Astrocyte (in vitro differentiated cells and primary cell): Measurements from ENCODE around the gene MOB3C. TPM values are rescaled to one million over a fixed set of nuclear protein-coding genes. Genes with fewer than 3 reads are reported as not detected.

Source experiments
- DNase-seq: peaks from one replicate; pipeline ENCODE4 v3.0.0-alpha.2; 2010; ENCODE audit warnings: low read depth
- FAIRE-seq: peaks from 2 replicates; lab custom pipeline; 2011; peaks lifted over from hg19 to GRCh38; lab: Jason Lieb, UNC
- H2AFZ ChIP-seq: 2 replicates; pipeline ENCODE4 v1.6.0; 2012; ENCODE audit warnings: low read depth, low read length, inconsistent platforms
- H3K27ac ChIP-seq: 2 replicates; pipeline ENCODE4 v1.5.1; 2011; ENCODE audit warnings: low read depth, low read length, inconsistent platforms
- H3K27me3 ChIP-seq: 2 replicates; pipeline ENCODE4 v1.6.0; 2011; ENCODE audit warnings: low read length, inconsistent platforms; ENCODE audit not compliant: insufficient read depth
- H3K36me3 ChIP-seq: 2 replicates; pipeline ENCODE4 v1.5.1; 2011; ENCODE audit warnings: low read length, inconsistent platforms; ENCODE audit not compliant: insufficient read depth
- H3K4me1 ChIP-seq: 2 replicates; pipeline ENCODE4 v1.5.1; 2011; ENCODE audit warnings: low read length, inconsistent platforms; ENCODE audit not compliant: insufficient read depth
- H3K4me2 ChIP-seq: 2 replicates; pipeline ENCODE4 v1.6.0; 2012; ENCODE audit warnings: low read length, inconsistent platforms
- H3K4me3 ChIP-seq: 2 replicates; pipeline ENCODE4 v1.5.1; 2011; ENCODE audit warnings: low read depth, mild to moderate bottlenecking, low read length, inconsistent platforms; ENCODE audit not compliant: insufficient read depth
- H3K79me2 ChIP-seq: 2 replicates; pipeline ENCODE4 v1.6.0; 2012; ENCODE audit warnings: mild to moderate bottlenecking, low read length, inconsistent platforms; ENCODE audit not compliant: insufficient read depth
- H3K9ac ChIP-seq: 2 replicates; pipeline ENCODE4 v1.6.0; 2012; ENCODE audit warnings: mild to moderate bottlenecking, low read length, inconsistent platforms
- H3K9me3 ChIP-seq: 2 replicates; pipeline ENCODE4 v1.5.1; 2012; ENCODE audit warnings: low read depth, mild to moderate bottlenecking, low read length, inconsistent platforms; ENCODE audit not compliant: insufficient read depth
- H4K20me1 ChIP-seq: 2 replicates; pipeline ENCODE4 v1.6.0; 2012; ENCODE audit warnings: low read length, inconsistent platforms; ENCODE audit not compliant: insufficient read depth
- H3K27ac Mint-ChIP-seq: one replicate; pipeline ENCODE4 v1.8.0; 2021; ENCODE audit warnings: mild to moderate bottlenecking, mixed read lengths; ENCODE audit not compliant: unreplicated experiment
- H3K27me3 Mint-ChIP-seq: one replicate; pipeline ENCODE4 v1.8.0; 2021; ENCODE audit warnings: low read depth, mixed read lengths; ENCODE audit not compliant: unreplicated experiment
- H3K36me3 Mint-ChIP-seq: one replicate; pipeline ENCODE4 v1.8.0; 2021; ENCODE audit warnings: low read depth, mixed read lengths; ENCODE audit not compliant: unreplicated experiment
- H3K4me1 Mint-ChIP-seq: one replicate; pipeline ENCODE4 v1.8.0; 2021; ENCODE audit warnings: low read depth, mixed read lengths; ENCODE audit not compliant: unreplicated experiment
- H3K4me3 Mint-ChIP-seq: one replicate; pipeline ENCODE4 v1.8.0; 2021; ENCODE audit warnings: mild to moderate bottlenecking, moderate library complexity, mixed read lengths; ENCODE audit not compliant: unreplicated experiment
- H3K9me3 Mint-ChIP-seq: one replicate; pipeline ENCODE4 v1.8.0; 2021; ENCODE audit warnings: mild to moderate bottlenecking, mixed read lengths; ENCODE audit not compliant: unreplicated experiment
- EZH2 ChIP-seq: IDR thresholded peaks from 2 replicates; pipeline ENCODE4 v1.6.1; 2012; ENCODE audit warnings: mild to moderate bottlenecking, low read length, inconsistent platforms; ENCODE audit not compliant: insufficient read depth
- total RNA-seq: library from RNA; stranded (reverse); gene quantifications from 2 replicates; pipeline ENCODE4 v1.2.1, GENCODE V29; 2021
- TF ChIP-seq, protein P1 (sequence below): IDR thresholded peaks from 2 replicates; pipeline ENCODE4 v1.5.1; 2011; ENCODE audit warnings: low read depth, mild to moderate bottlenecking, inconsistent platforms, low read length, moderate library complexity; ENCODE audit not compliant: insufficient read depth

Gene MOB3C
- total RNA-seq, 1 donor from 2014 or later, result 4.8 TPM

DNA sequence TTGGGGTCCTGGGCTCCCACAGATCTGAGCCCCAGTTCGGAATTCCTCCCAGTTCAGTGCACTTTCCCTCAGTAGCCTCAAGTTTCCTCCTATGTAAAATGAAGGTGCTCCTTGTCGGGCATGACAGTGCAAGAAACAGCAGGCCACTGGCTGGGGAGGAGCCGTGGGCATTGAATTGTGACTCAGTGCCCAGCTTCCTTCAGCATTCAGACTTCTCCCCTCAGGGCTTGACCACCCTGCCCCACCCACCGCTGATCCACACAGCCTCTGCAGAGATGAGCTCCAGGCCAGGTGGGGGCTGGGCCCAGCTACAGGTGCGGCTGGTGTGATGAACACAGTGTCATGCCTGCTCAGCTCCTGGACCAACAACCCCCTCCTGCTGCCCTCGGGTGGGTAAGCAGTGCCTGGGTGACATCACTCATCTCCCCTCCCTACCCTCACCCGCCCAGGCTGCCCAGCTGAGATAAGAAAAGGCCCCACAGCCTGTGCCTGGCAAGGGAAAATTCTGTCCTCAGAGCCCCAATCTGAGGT, 4.9 kb downstream of the MOB3C start:
- Histone ChIP-seq H3K27ac (no peak overlapping the region), H3K9me3 (no peaks in the 10 kb centered on the region), H3K27me3 (no peaks in the 10 kb centered on the region), H3K9ac (peak overlapping the region; percentile 6), H3K4me1 (peaks cover 13% of the 10 kb centered on the region), H4K20me1 (peaks cover 19% of the 10 kb centered on the region), H3K4me2 (peak overlapping the region; percentile 32), H2AFZ (no peak overlapping the region), H3K36me3 (no peaks in the 10 kb centered on the region), H3K79me2 (peaks cover 7% of the 10 kb centered on the region), H3K4me3 (no peak overlapping the region)
- Mint-ChIP-seq H3K27me3 (no peaks in the 10 kb centered on the region), H3K9me3 (no peaks in the 10 kb centered on the region), H3K36me3 (peaks cover 25% of the 10 kb centered on the region), H3K4me1 (peaks cover 19% of the 10 kb centered on the region), H3K4me3 (no peak overlapping the region), H3K27ac (no peak overlapping the region)
- no peak for TF ChIP-seq EZH2
- FAIRE-seq, result no peak
- no peak for DNase-seq

DNA sequence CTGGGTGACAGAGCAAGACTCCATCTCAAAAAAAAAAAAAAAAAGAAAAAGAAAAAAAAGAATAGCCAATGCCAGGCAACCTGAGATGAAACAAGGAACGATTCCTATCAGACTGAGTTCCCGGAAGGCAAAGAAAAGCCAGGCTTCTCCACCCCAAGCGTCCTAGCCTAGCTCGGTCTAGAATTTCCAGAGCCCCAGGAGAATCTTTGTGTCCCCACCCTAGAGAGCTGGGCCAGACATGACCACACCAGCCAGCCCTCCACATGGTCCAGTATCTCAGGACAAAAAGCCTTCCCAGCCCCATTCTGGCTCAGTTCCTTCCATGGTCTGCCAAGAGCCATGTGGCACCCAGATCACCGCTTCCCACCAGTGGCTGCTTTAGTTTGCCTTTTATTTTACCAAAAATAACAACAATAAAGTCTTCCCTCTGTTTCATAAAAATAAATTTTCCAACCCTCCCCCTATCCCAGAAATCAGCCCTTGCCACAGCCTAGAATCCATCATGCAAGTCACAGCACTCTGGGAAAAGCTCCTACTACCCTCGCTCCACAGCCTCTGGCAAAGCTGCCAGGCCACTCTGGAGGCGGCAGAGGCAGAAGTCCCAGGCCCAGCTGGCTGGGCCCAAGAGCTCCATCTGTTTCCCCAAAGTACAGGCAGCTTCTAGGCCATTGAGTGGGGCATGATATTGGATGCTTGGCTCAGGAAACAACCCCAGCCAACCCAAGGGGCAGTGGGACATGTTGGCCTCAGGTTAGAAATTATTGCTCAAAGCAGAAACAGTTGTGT, 9.1 kb downstream of the MOB3C start:
- H3K36me3 ChIP-seq, result no peaks in the 10 kb centered on the region
- H3K27ac ChIP-seq, result no peak overlapping the region
- H3K4me3 ChIP-seq, result no peak overlapping the region
- no peaks in the 10 kb centered on the region for H3K9me3 ChIP-seq
- H3K9me3 Mint-ChIP-seq, result no peaks in the 10 kb centered on the region
- H3K27ac Mint-ChIP-seq, result no peak overlapping the region
- H3K4me2 ChIP-seq, result no peak overlapping the region
- H3K4me3 Mint-ChIP-seq, result no peak overlapping the region
- H3K9ac ChIP-seq, result no peak overlapping the region
- FAIRE-seq, result no peak
- no peak overlapping the region for H2AFZ ChIP-seq
- H3K4me1 Mint-ChIP-seq, result peaks cover 4% of the 10 kb centered on the region
- peaks cover 8% of the 10 kb centered on the region for H3K79me2 ChIP-seq
- H3K27me3 ChIP-seq, result no peaks in the 10 kb centered on the region
- TF ChIP-seq, protein P1, sequence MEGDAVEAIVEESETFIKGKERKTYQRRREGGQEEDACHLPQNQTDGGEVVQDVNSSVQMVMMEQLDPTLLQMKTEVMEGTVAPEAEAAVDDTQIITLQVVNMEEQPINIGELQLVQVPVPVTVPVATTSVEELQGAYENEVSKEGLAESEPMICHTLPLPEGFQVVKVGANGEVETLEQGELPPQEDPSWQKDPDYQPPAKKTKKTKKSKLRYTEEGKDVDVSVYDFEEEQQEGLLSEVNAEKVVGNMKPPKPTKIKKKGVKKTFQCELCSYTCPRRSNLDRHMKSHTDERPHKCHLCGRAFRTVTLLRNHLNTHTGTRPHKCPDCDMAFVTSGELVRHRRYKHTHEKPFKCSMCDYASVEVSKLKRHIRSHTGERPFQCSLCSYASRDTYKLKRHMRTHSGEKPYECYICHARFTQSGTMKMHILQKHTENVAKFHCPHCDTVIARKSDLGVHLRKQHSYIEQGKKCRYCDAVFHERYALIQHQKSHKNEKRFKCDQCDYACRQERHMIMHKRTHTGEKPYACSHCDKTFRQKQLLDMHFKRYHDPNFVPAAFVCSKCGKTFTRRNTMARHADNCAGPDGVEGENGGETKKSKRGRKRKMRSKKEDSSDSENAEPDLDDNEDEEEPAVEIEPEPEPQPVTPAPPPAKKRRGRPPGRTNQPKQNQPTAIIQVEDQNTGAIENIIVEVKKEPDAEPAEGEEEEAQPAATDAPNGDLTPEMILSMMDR, result no peak
- TF ChIP-seq EZH2, result no peak
- H3K27me3 Mint-ChIP-seq, result no peaks in the 10 kb centered on the region
- peaks cover 8% of the 10 kb centered on the region for H3K4me1 ChIP-seq
- H4K20me1 ChIP-seq, result peaks cover 8% of the 10 kb centered on the region
- peaks cover 23% of the 10 kb centered on the region for H3K36me3 Mint-ChIP-seq
- no peak for DNase-seq

DNA sequence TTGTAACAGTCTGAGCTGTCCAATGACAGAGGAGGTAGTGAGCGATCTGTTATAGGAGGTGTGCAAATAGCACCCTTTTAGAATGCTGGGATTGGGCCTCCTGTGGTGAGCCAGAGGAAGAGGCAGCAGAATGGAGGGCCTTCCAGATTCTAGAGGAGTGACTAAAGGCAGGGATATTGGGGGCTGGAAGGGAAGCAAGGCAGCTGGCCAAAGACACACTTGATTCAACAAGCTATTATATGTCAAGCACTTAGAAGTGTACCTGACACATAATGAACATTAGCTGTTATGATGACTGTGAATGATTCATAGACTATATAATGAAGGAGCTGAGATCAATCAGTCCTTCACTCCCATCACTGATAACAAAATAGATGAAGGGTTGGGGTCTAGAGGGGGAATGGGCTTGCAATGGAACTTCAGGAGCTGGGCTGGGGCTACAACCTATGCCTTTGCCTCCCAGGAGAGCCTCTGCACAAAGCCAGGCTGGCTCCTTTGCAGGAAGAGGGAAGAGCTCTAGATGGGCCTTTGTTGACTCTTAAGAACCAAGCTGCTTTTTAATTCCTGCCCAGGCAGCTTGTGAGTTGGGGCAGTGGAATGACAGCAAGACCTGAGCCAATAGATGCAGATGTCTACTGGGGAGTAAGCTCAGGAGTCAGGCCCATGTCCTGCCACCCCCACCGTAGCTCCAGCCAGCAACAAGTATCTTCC, 10.2 kb downstream of the MOB3C start:
- peaks cover 5% of the 10 kb centered on the region for H3K4me1 ChIP-seq
- H3K27me3 ChIP-seq, result no peaks in the 10 kb centered on the region
- Mint-ChIP-seq H3K27ac (no peak overlapping the region), H3K36me3 (peaks cover 23% of the 10 kb centered on the region), H3K9me3 (no peaks in the 10 kb centered on the region), H3K27me3 (no peaks in the 10 kb centered on the region), H3K4me3 (no peak overlapping the region), H3K4me1 (peaks cover 2% of the 10 kb centered on the region)
- H4K20me1 ChIP-seq, result peaks cover 8% of the 10 kb centered on the region
- H3K79me2 ChIP-seq, result peaks cover 8% of the 10 kb centered on the region
- H3K9me3 ChIP-seq, result no peaks in the 10 kb centered on the region
- H2AFZ ChIP-seq, result no peak overlapping the region
- no peak overlapping the region for H3K4me2 ChIP-seq
- no peak overlapping the region for H3K27ac ChIP-seq
- H3K9ac ChIP-seq, result no peak overlapping the region
- H3K36me3 ChIP-seq, result no peaks in the 10 kb centered on the region
- no peak overlapping the region for H3K4me3 ChIP-seq
- FAIRE-seq, result no peak
- no peak for TF ChIP-seq EZH2
- TF ChIP-seq, protein P1, result no peak
- DNase-seq, result peak; percentile 32
